Measurements from ENCODE around the gene KPNA3. TPM values are rescaled to one million over a fixed set of nuclear protein-coding genes. Genes with fewer than 3 reads are reported as not detected.

The KPNA3 gene
- polyA plus RNA-seq, 1 donor from 2014 or later = 41.7 TPM

GRCh38 chr13:49833402-49833801 is 40.9 kb upstream of the KPNA3 start:
- Histone ChIP-seq H2AFZ (ENCODE audit: low read depth, low read length) (no peak overlapping the region), H3K4me3 (ENCODE audit: low read length) (no peak overlapping the region), H3K27me3 (ENCODE audit: insufficient read depth, low read depth, low read length) (no peaks in the 10 kb centered on the region), H3K79me2 (replicated peaks; ENCODE audit: insufficient read depth, low read length) (no peaks in the 10 kb centered on the region), H3K9me3 (ENCODE audit: low read length) (no peaks in the 10 kb centered on the region), H3K36me3 (ENCODE audit: insufficient read depth, low read length) (no peaks in the 10 kb centered on the region), H3K4me2 (ENCODE audit: low read length) (no peak overlapping the region), H3K9ac (ENCODE audit: low read length) (no peak overlapping the region), H3K27ac (ENCODE audit: low read length) (no peak overlapping the region), H4K20me1 (ENCODE audit: insufficient read depth) (no peaks in the 10 kb centered on the region), H3F3A (ENCODE audit: insufficient read depth, low read length, poor library complexity, severe bottlenecking) (no peaks in the 10 kb centered on the region), H3K9me2 (ENCODE audit: insufficient read depth, low read length) (no peaks in the 10 kb centered on the region)
- TF ChIP-seq EP300 (conservative IDR thresholded peaks at IDR 0.05; ENCODE audit: poor library complexity, severe bottlenecking) = no peak
- TF ChIP-seq SMC3 (conservative IDR thresholded peaks at IDR 0.05; ENCODE audit: poor library complexity) = no peak
- no peak for TF ChIP-seq CTCF (IDR thresholded peaks at IDR 0.05; ENCODE audit: poor library complexity, severe bottlenecking)
- TF ChIP-seq MXI1 (conservative IDR thresholded peaks at IDR 0.05; ENCODE audit: poor library complexity, severe bottlenecking) = no peak
- TF ChIP-seq EZH2 (IDR thresholded peaks at IDR 0.05; ENCODE audit: borderline replicate concordance, insufficient read depth, low read length, poor library complexity, severe bottlenecking) = no peak
- no peak for TF ChIP-seq POLR2AphosphoS5 (IDR thresholded peaks at IDR 0.05)
- TF ChIP-seq, protein P1, sequence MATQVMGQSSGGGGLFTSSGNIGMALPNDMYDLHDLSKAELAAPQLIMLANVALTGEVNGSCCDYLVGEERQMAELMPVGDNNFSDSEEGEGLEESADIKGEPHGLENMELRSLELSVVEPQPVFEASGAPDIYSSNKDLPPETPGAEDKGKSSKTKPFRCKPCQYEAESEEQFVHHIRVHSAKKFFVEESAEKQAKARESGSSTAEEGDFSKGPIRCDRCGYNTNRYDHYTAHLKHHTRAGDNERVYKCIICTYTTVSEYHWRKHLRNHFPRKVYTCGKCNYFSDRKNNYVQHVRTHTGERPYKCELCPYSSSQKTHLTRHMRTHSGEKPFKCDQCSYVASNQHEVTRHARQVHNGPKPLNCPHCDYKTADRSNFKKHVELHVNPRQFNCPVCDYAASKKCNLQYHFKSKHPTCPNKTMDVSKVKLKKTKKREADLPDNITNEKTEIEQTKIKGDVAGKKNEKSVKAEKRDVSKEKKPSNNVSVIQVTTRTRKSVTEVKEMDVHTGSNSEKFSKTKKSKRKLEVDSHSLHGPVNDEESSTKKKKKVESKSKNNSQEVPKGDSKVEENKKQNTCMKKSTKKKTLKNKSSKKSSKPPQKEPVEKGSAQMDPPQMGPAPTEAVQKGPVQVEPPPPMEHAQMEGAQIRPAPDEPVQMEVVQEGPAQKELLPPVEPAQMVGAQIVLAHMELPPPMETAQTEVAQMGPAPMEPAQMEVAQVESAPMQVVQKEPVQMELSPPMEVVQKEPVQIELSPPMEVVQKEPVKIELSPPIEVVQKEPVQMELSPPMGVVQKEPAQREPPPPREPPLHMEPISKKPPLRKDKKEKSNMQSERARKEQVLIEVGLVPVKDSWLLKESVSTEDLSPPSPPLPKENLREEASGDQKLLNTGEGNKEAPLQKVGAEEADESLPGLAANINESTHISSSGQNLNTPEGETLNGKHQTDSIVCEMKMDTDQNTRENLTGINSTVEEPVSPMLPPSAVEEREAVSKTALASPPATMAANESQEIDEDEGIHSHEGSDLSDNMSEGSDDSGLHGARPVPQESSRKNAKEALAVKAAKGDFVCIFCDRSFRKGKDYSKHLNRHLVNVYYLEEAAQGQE (IDR thresholded peaks at IDR 0.05; ENCODE audit: borderline replicate concordance) = no peak
- TF ChIP-seq RAD21 (conservative IDR thresholded peaks at IDR 0.05) = no peak
- TF ChIP-seq TAF1 (IDR thresholded peaks at IDR 0.05; ENCODE audit: low read depth) = no peak

DNA sequence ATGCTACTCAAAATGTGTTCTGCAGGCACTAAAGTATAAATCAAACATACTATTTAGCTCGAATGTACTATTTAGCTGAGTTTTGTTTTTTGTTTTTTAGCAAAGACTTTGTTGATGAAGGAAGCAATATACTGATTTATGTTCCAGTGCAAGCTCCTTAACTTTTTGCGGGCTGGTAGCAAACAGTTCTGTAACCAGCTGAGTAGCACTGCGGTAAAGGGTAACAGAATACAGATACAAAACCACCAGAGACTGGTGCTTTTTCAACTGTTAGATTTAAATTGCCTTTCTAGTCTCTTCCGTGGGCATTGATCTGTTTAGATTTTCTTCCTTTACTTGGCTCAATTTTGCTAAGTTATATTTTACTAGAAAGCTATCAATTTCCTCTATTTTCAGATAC is 39.0 kb upstream of the KPNA3 start:
- no peaks in the 10 kb centered on the region for H4K20me1 ChIP-seq (ENCODE audit: insufficient read depth)
- no peak overlapping the region for H3K9ac ChIP-seq (ENCODE audit: low read length)
- H3K9me3 ChIP-seq (ENCODE audit: low read length) = no peaks in the 10 kb centered on the region
- H3K79me2 ChIP-seq (replicated peaks; ENCODE audit: insufficient read depth, low read length) = no peaks in the 10 kb centered on the region
- TF ChIP-seq EP300 (conservative IDR thresholded peaks at IDR 0.05; ENCODE audit: poor library complexity, severe bottlenecking) (no peak), TAF1 (IDR thresholded peaks at IDR 0.05; ENCODE audit: low read depth) (no peak), CTCF (IDR thresholded peaks at IDR 0.05; ENCODE audit: poor library complexity, severe bottlenecking) (no peak), SMC3 (conservative IDR thresholded peaks at IDR 0.05; ENCODE audit: poor library complexity) (no peak), MXI1 (conservative IDR thresholded peaks at IDR 0.05; ENCODE audit: poor library complexity, severe bottlenecking) (no peak), RAD21 (conservative IDR thresholded peaks at IDR 0.05) (no peak), POLR2AphosphoS5 (IDR thresholded peaks at IDR 0.05) (no peak), EZH2 (IDR thresholded peaks at IDR 0.05; ENCODE audit: borderline replicate concordance, insufficient read depth, low read length, poor library complexity, severe bottlenecking) (no peak)
- TF ChIP-seq, protein P1 (IDR thresholded peaks at IDR 0.05; ENCODE audit: borderline replicate concordance) = no peak
- no peaks in the 10 kb centered on the region for H3K27me3 ChIP-seq (ENCODE audit: insufficient read depth, low read depth, low read length)
- H3K27ac ChIP-seq (ENCODE audit: low read length) = no peak overlapping the region
- H3K9me2 ChIP-seq (ENCODE audit: insufficient read depth, low read length) = no peaks in the 10 kb centered on the region
- no peak overlapping the region for H3K4me2 ChIP-seq (ENCODE audit: low read length)
- H3K4me3 ChIP-seq (ENCODE audit: low read length) = no peak overlapping the region
- H3F3A ChIP-seq (ENCODE audit: insufficient read depth, low read length, poor library complexity, severe bottlenecking) = no peaks in the 10 kb centered on the region
- H3K36me3 ChIP-seq (ENCODE audit: insufficient read depth, low read length) = no peaks in the 10 kb centered on the region
- no peak overlapping the region for H2AFZ ChIP-seq (ENCODE audit: low read depth, low read length)
